CD14-positive monocyte (primary cell): Measurements from ENCODE around the gene CARMIL3. TPM values are rescaled to one million over a fixed set of nuclear protein-coding genes. Genes with fewer than 3 reads are reported as not detected.

ENCODE experiments used
- DNase-seq, 3 donors: peaks; one replicate each; pipeline ENCODE4 v3.0.0-alpha.2; 2011 to 2022
- H2AFZ ChIP-seq: 2 replicates; pipeline ENCODE4 v1.6.0; 2012; ENCODE audit warnings: mild to moderate bottlenecking, low read depth, low read length, inconsistent platforms; ENCODE audit not compliant: insufficient read depth, poor library complexity, severe bottlenecking
- H3K27ac ChIP-seq, 2 donors: 1 replicate in 1 of 2; 2 replicates in 1 of 2; pipeline ENCODE4 v1.5.1; 2012 to 2013; ENCODE audit warnings: low read length in 2 of 2, control low read depth in 1 of 2, inconsistent platforms in 1 of 2, low read depth in 1 of 2, mild to moderate bottlenecking in 1 of 2
- H3K27me3 ChIP-seq, 2 donors: one replicate each; pipeline versions ENCODE4 v1.6.0 to v1.6.1; 2011 to 2013; ENCODE audit warnings: low read length in 2 of 2; ENCODE audit not compliant: control insufficient read depth in 2 of 2, insufficient read depth in 2 of 2
- H3K36me3 ChIP-seq, 2 donors: replicated peaks in 1 of 2; 1 replicate in 1 of 2; 2 replicates in 1 of 2; pipeline versions ENCODE4 v1.5.1 to v1.6.1; 2012 to 2013; ENCODE audit warnings: low read length in 2 of 2, control low read depth in 1 of 2, inconsistent platforms in 1 of 2, mild to moderate bottlenecking in 1 of 2; ENCODE audit not compliant: insufficient read depth in 2 of 2, control insufficient read depth in 1 of 2
- H3K4me1 ChIP-seq, 2 donors: 1 replicate in 1 of 2; 2 replicates in 1 of 2; pipeline versions ENCODE4 v1.5.1 to v1.6.1; 2012 to 2013; ENCODE audit warnings: low read length in 2 of 2, control low read depth in 1 of 2, inconsistent platforms in 1 of 2, mild to moderate bottlenecking in 1 of 2, moderate library complexity in 1 of 2; ENCODE audit not compliant: insufficient read depth in 2 of 2, control insufficient read depth in 1 of 2
- H3K4me2 ChIP-seq: replicated peaks from 2 replicates; pipeline ENCODE3; 2012; ENCODE audit warnings: low read length, moderate library complexity, mild to moderate bottlenecking; ENCODE audit not compliant: poor library complexity, severe bottlenecking; ENCODE audit errors: extremely low read depth
- H3K4me3 ChIP-seq, 3 experiments: fragments of 200-600 bp in 1 of 3; sonication (generic) in 1 of 3; replicated peaks in 1 of 3; 1 replicate in 2 of 3; 2 replicates in 1 of 3; pipeline ENCODE4 v1.5.1; 2011 to 2013; ENCODE audit warnings: low read length in 3 of 3, mild to moderate bottlenecking in 3 of 3, control low read depth in 2 of 3, low read depth in 2 of 3, inconsistent platforms in 1 of 3, moderate library complexity in 1 of 3
- H3K79me2 ChIP-seq: 2 replicates; pipeline ENCODE4 v1.6.0; 2012; ENCODE audit warnings: mild to moderate bottlenecking, control low read depth, inconsistent platforms, low read length, moderate library complexity; ENCODE audit not compliant: insufficient read depth
- H3K9ac ChIP-seq: 2 replicates; pipeline ENCODE4 v1.6.0; 2017; ENCODE audit warnings: low read length, mild to moderate bottlenecking; ENCODE audit not compliant: insufficient read depth, poor library complexity, severe bottlenecking
- H3K9me3 ChIP-seq, 2 donors: replicated peaks in 1 of 2; 1 replicate in 1 of 2; 2 replicates in 1 of 2; pipeline versions ENCODE4 v1.5.1 to v1.6.1; 2012 to 2013; ENCODE audit warnings: low read length in 2 of 2, control low read depth in 1 of 2; ENCODE audit not compliant: control insufficient read depth in 1 of 2, insufficient read depth in 1 of 2
- H4K20me1 ChIP-seq: 2 replicates; pipeline ENCODE4 v1.6.0; 2012; ENCODE audit warnings: mild to moderate bottlenecking, low read length, control low read depth, moderate library complexity; ENCODE audit not compliant: insufficient read depth
- H3K27ac Mint-ChIP-seq, 7 donors: one replicate each; pipeline ENCODE4 v1.8.0; 2020; ENCODE audit warnings: mild to moderate bottlenecking in 7 of 7, mixed read lengths in 7 of 7, moderate library complexity in 6 of 7, inconsistent platforms in 2 of 7
- H3K27me3 Mint-ChIP-seq, 3 donors: one replicate each; pipeline ENCODE4 v1.8.0; 2021 to 2022; ENCODE audit warnings: low read depth in 3 of 3, mild to moderate bottlenecking in 3 of 3, mixed read lengths in 3 of 3, moderate library complexity in 3 of 3, inconsistent platforms in 1 of 3
- H3K36me3 Mint-ChIP-seq, 2 donors: one replicate each; pipeline ENCODE4 v1.8.0; 2020; ENCODE audit warnings: mixed read lengths in 2 of 2, inconsistent platforms in 1 of 2, mild to moderate bottlenecking in 1 of 2
- H3K4me1 Mint-ChIP-seq: one replicate; pipeline ENCODE4 v1.8.0; 2020; ENCODE audit warnings: mild to moderate bottlenecking, mixed read lengths
- H3K4me3 Mint-ChIP-seq, 2 donors: one replicate each; pipeline ENCODE4 v1.8.0; 2020; ENCODE audit warnings: mild to moderate bottlenecking in 2 of 2, mixed read lengths in 2 of 2, moderate library complexity in 1 of 2
- H3K9me3 Mint-ChIP-seq, 7 donors: one replicate each; pipeline ENCODE4 v1.8.0; 2020 to 2022; ENCODE audit warnings: mixed read lengths in 7 of 7, mild to moderate bottlenecking in 6 of 7, moderate library complexity in 6 of 7, inconsistent platforms in 2 of 7
- WGBS: methylation state at CpG from one replicate; pipeline ENCODE4 v1.1.5; 2013; ENCODE audit warnings: missing lambda C conversion rate; ENCODE audit not compliant: insufficient coverage; 5-methylcytosine and 5-hydroxymethylcytosine counted together
- intact Hi-C, 2 donors: fragments of 100-400 bp; cut with micrococcal nuclease; formaldehyde crosslinking; loops; one replicate each; pipeline versions ENCODE4 v1.15.0 to v1.15.1; 2023
- polyA plus RNA-seq, 3 donors: library from polyadenylated mRNA; depleted of rRNA in 1 of 3; unstranded in 2 of 3; stranded (reverse) in 1 of 3; fragments of 300-500 nt in 2 of 3; fragments of >200 nt in 1 of 3; fragmentation: Illumina TruSeq in 2 of 3; gene quantifications; 1 replicate in 2 of 3; 2 replicates in 1 of 3; pipeline ENCODE4 v1.2.3, GENCODE V29; 2012 to 2021
- TF ChIP-seq, protein P1 (sequence below): fragments of 200-600 bp; IDR thresholded peaks from one replicate; pipeline ENCODE4 v1.8.0; 2022; ENCODE audit warnings: antibody characterized with exemption, mild to moderate bottlenecking

Gene CARMIL3
- polyA plus RNA-seq, 3 donors = 1.0 TPM; not detected in 2

DNA sequence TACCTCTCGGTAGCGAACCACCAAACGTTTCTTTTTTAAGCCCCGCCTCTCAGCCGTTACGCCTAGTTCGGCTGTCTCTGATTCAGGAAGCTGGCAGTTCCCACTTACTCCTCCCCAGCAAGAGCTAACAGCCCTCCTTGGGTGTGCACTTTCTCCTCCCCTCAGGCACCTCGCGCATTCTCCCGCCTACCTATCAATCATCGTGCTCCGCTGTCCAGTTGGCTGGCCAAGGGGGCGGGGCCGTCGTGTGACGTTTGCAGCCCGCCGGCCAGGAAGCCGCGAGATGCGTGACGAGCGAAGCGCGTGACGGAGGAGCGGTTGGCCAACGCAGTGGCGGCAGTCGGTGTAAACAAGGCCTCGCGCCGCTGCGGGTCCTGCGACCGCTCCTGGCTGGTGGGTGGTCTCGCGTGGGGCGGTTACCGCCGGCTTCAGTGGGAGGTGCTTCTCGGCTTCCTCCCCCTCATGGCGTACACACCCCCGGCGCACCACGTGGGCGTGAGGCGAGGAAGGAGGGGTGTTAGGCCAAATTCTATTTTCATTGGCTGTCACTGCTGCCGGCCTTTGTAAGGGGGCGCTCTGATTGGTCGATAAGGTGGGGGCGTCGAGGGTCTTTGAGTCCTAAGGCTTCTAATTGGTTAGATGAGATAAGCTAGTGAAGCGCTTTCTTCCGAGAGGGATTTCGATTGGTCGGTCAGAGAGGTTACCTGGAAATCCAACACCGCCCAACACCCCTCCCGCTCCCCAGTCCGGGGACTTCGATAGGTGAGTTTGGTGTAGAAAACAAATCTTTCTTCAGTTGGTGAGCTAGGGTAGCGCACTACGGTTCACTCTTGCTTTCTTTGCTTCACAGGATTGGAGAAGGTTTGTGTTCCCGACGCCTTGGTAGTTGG lies 63.0 kb downstream of the CARMIL3 start, which contains the start of the genes DCAF11 and NRL:
Gene DCAF11, plus strand, starts transcription at position 246 of the 890 bp plus-strand sequence. CDS start 818 bp downstream, outside the sequence.
Gene NRL, minus strand, starts transcription at position 418 of the 890 bp plus-strand sequence. CDS start 32,101 bp downstream, outside the sequence.
- DNase-seq = peak; percentile 100
- H3K79me2 ChIP-seq = peaks cover 24% of the 10 kb centered on the region
- peak within 1 kb of the TSS; percentile 86 for H2AFZ ChIP-seq
- Mint-ChIP-seq H3K36me3 (peaks cover 31 to 39% of the 10 kb centered on the region in 2 donors), H3K27me3 (peaks cover 0 to 6% (median 2%) of the 10 kb centered on the region in 3 donors), H3K27ac (peak within 1 kb of the TSS; percentile 98 to 99 (median 99)), H3K4me1 (peaks cover 18% of the 10 kb centered on the region), H3K4me3 (peak within 1 kb of the TSS; percentile 89 to 95), H3K9me3 (peaks cover 0 to 2% (median 0%) of the 10 kb centered on the region in 7 donors)
- peaks cover 31 to 37% of the 10 kb centered on the region in 2 donors for H3K36me3 ChIP-seq
- peak within 1 kb of the TSS; percentile 87 to 90 (median 89) for H3K4me3 ChIP-seq
- no peaks in the 10 kb centered on the region for H3K27me3 ChIP-seq
- H3K9me3 ChIP-seq = no peaks in the 10 kb centered on the region
- H3K9ac ChIP-seq = peak within 1 kb of the TSS; percentile 93
- intact Hi-C loops = loop anchor here in 1 of 2 donors (1.0 to 10.0 kb wide), 3 partner anchors 33 to 1190 kb away; partner anchors contain the start of genes DHRS1, NOP9, PRMT5 and RNF31
- H4K20me1 ChIP-seq = no peaks in the 10 kb centered on the region
- WGBS = 0% methylated on average over 34 of the region's 65 CpGs
- peak within 1 kb of the TSS; percentile 94 for H3K4me2 ChIP-seq
- H3K4me1 ChIP-seq = peaks cover 19 to 27% of the 10 kb centered on the region in 2 donors
- peak within 1 kb of the TSS; percentile 99 to 100 for H3K27ac ChIP-seq
- TF ChIP-seq, protein P1, sequence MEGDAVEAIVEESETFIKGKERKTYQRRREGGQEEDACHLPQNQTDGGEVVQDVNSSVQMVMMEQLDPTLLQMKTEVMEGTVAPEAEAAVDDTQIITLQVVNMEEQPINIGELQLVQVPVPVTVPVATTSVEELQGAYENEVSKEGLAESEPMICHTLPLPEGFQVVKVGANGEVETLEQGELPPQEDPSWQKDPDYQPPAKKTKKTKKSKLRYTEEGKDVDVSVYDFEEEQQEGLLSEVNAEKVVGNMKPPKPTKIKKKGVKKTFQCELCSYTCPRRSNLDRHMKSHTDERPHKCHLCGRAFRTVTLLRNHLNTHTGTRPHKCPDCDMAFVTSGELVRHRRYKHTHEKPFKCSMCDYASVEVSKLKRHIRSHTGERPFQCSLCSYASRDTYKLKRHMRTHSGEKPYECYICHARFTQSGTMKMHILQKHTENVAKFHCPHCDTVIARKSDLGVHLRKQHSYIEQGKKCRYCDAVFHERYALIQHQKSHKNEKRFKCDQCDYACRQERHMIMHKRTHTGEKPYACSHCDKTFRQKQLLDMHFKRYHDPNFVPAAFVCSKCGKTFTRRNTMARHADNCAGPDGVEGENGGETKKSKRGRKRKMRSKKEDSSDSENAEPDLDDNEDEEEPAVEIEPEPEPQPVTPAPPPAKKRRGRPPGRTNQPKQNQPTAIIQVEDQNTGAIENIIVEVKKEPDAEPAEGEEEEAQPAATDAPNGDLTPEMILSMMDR = no peak

DNA sequence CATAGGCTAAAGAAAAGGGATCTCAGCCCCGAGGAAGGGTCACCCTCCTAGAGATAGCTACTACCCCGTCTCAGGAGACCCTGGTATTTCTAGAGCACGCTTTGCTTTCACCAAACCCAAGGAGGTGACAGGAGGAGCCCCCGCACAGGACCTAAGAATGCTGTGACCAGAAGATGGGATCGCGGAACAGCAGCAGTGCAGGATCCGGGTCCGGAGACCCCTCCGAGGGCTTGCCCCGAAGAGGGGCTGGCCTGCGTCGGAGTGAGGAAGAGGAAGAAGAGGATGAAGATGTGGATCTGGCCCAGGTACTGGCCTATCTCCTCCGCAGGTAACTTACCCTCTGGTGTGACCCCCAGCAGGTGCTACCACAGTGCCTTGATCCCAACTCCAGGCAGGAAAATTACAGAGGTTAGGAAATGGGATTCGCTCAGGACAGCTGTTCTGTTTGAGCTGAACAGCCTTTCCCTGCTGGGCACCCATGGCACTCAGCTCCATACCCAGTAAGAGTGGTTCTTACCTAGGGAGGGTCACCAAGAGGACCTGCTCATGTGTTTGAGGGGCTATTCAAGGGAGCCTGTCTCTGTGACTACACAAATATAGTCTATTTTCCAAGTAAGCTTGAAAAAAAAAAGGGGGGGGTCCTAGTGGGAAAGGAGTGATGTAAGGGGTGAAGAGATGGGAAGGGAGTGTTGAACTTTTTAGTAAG lies 63.8 kb downstream of the CARMIL3 start:
- WGBS = 3% methylated on average over 4 of the region's 14 CpGs
- Mint-ChIP-seq H3K36me3 (peaks cover 35 to 47% of the 10 kb centered on the region in 2 donors), H3K27ac (peak overlapping the region; percentile 98 to 99 (median 99)), H3K27me3 (peaks cover 0 to 6% (median 2%) of the 10 kb centered on the region in 3 donors), H3K9me3 (peaks cover 0 to 2% (median 0%) of the 10 kb centered on the region in 7 donors), H3K4me3 (peak overlapping the region; percentile 89 to 94), H3K4me1 (peaks cover 18% of the 10 kb centered on the region)
- DNase-seq = no peak
- H3K4me2 ChIP-seq = peak overlapping the region; percentile 94
- TF ChIP-seq, protein P1 = no peak
- H2AFZ ChIP-seq = peak overlapping the region; percentile 86
- H3K27me3 ChIP-seq = no peaks in the 10 kb centered on the region
- no peaks in the 10 kb centered on the region for H4K20me1 ChIP-seq
- H3K79me2 ChIP-seq = peaks cover 24% of the 10 kb centered on the region
- H3K36me3 ChIP-seq = peaks cover 36 to 44% of the 10 kb centered on the region in 2 donors
- intact Hi-C loops = loop anchor here in 1 of 2 donors (10.0 kb wide), 2 partner anchors 179 to 1191 kb away; partner anchors contain the start of genes DHRS1, NOP9 and PRMT5
- peak overlapping the region; percentile 93 for H3K9ac ChIP-seq
- H3K4me1 ChIP-seq = peaks cover 19 to 27% of the 10 kb centered on the region in 2 donors
- H3K4me3 ChIP-seq = peak overlapping the region; percentile 87 to 90 (median 89)
- H3K27ac ChIP-seq = peak overlapping the region; percentile 99 to 100
- no peaks in the 10 kb centered on the region for H3K9me3 ChIP-seq
